Body of pancreas (tissue), 4 donors: Measurements from ENCODE around the gene HSD17B14. TPM values are rescaled to one million over a fixed set of nuclear protein-coding genes. Genes with fewer than 3 reads are reported as not detected.

Experiments used
- ATAC-seq: fragments of 150-250 bp; one replicate; pipeline ENCODE4 v1.9.1; 2016
- DNase-seq, 4 donors: peaks; one replicate each; pipeline ENCODE4 v3.0.0-alpha.2; 2019
- H3K27ac ChIP-seq, 4 donors: fragments of 200-600 bp; sonication (generic); 1 replicate in 3 of 4; 2 replicates in 1 of 4; pipeline versions ENCODE4 v1.5.1 to v1.6.1; 2016 to 2019; ENCODE audit warnings: mild to moderate bottlenecking in 1 of 4, mixed read lengths in 1 of 4, moderate library complexity in 1 of 4
- H3K27me3 ChIP-seq, 2 donors: fragments of 200-600 bp; sonication (generic); one replicate each; pipeline ENCODE4 v1.6.0; 2016; ENCODE audit warnings: mild to moderate bottlenecking in 1 of 2
- H3K36me3 ChIP-seq, 2 donors: fragments of 200-600 bp; sonication (generic); replicated peaks in 1 of 2; 2 replicates each; pipeline ENCODE4 v1.5.1; 2016; ENCODE audit warnings: low read depth in 2 of 2; ENCODE audit not compliant: insufficient read depth in 1 of 2
- H3K4me1 ChIP-seq: fragments of 200-600 bp; sonication (generic); one replicate; pipeline ENCODE4 v1.6.0; 2016
- H3K4me3 ChIP-seq, 2 donors: fragments of 200-600 bp; sonication (generic); 1 replicate in 1 of 2; 2 replicates in 1 of 2; pipeline ENCODE4 v1.5.1; 2016 to 2019
- H3K9me3 ChIP-seq, 3 donors: fragments of 200-600 bp; sonication (generic); 1 replicate in 2 of 3; 2 replicates in 1 of 3; pipeline ENCODE4 v1.5.1; 2016
- CTCF ChIP-seq, 7 experiments: fragments of 450-650 bp in 4 of 7; fragments of 200-600 bp in 3 of 7; sonication (generic) in 3 of 7; IDR thresholded peaks; one replicate each; pipeline ENCODE4 v1.5.1; 2016 to 2019; ENCODE audit warnings: antibody characterized with exemption in 7 of 7
- POLR2A ChIP-seq, 3 donors: fragments of 450-650 bp; IDR thresholded peaks; one replicate each; pipeline ENCODE4 v1.6.1; 2016; ENCODE audit warnings: antibody characterized with exemption in 3 of 3, mild to moderate bottlenecking in 2 of 3
- WGBS, 2 donors: methylation state at CpG; one replicate each; pipeline ENCODE4 v1.1.5; 2017; 5-methylcytosine and 5-hydroxymethylcytosine counted together
- intact Hi-C: fragments of 100-400 bp; cut with DNase I; formaldehyde crosslinking; loops from one replicate; pipeline ENCODE4 v1.15.1; 2023
- total RNA-seq, 2 donors: library from RNA; depleted of rRNA; stranded (reverse); fragments of >200 nt; gene quantifications; one replicate each; pipeline ENCODE4 v1.1.0, GENCODE V29; 2016

The HSD17B14 gene
- total RNA-seq, 2 donors from 2014 or later: 2.1 to 3.3 TPM

GRCh38 chr19:48819366-48819816 is 16.9 kb downstream of the HSD17B14 start:
- 2 to 4% methylated on average over 4 of the region's 4 CpGs for WGBS, 2 donors
- intact Hi-C loops: no loop called here
- TF ChIP-seq CTCF (IDR thresholded peaks at IDR 0.05): peak in 2 of 7 experiments; percentile 3 to 8
- no peak for TF ChIP-seq POLR2A (IDR thresholded peaks at IDR 0.05)

GRCh38 chr19:48818234-48818820 is 18.0 kb downstream of the HSD17B14 start:
- intact Hi-C loops: no loop called here
- Histone ChIP-seq H3K4me3 (no peak overlapping the region), H3K9me3 (no peaks in the 10 kb centered on the region), H3K27ac (peak overlapping the region; percentile 85 to 100 (median 95)), H3K4me1 (peaks cover 69% of the 10 kb centered on the region), H3K27me3 (no peaks in the 10 kb centered on the region), H3K36me3 (no peaks in the 10 kb centered on the region)
- ATAC-seq (peak; percentile 71), DNase-seq (peak; percentile 85 to 97 (median 90))
- 24 to 29% methylated on average over 7 to 9 of the region's 9 CpGs for WGBS, 2 donors
- TF ChIP-seq POLR2A (IDR thresholded peaks at IDR 0.05): no peak
- TF ChIP-seq CTCF (IDR thresholded peaks at IDR 0.05): no peak

More at GRCh38 chr19:48819366-48819816, 16.9 kb downstream of the HSD17B14 start:
- DNase-seq (peak; percentile 96 to 99 (median 98)), ATAC-seq (peak; percentile 83)
- Histone ChIP-seq H3K4me1 (peaks cover 58% of the 10 kb centered on the region), H3K4me3 (no peak overlapping the region), H3K9me3 (no peaks in the 10 kb centered on the region), H3K36me3 (no peaks in the 10 kb centered on the region), H3K27ac (peak overlapping the region; percentile 85 to 100 (median 95)), H3K27me3 (no peaks in the 10 kb centered on the region)

- Histone ChIP-seq H3K4me1 (peaks cover 76% of the 10 kb centered on the region), H3K9me3 (no peaks in the 10 kb centered on the region), H3K27me3 (no peaks in the 10 kb centered on the region), H3K4me3 (no peak overlapping the region), H3K36me3 (no peaks in the 10 kb centered on the region), H3K27ac (peak overlapping the region; percentile 2 to 100 (median 95))
- no peak for TF ChIP-seq POLR2A (IDR thresholded peaks at IDR 0.05)
- TF ChIP-seq CTCF (IDR thresholded peaks at IDR 0.05): no peak
- ATAC-seq (no peak), DNase-seq (no peak)
- intact Hi-C loops: no loop called here
- 56 to 57% methylated on average over 4 to 5 of the region's 5 CpGs for WGBS, 2 donors
These were observed 18.6 kb downstream of the HSD17B14 start for GRCh38 chr19:48817585-48818124.

- Histone ChIP-seq H3K4me3 (no peak overlapping the region), H3K36me3 (no peaks in the 10 kb centered on the region), H3K27ac (peak overlapping the region; percentile 72 to 100 (median 95)), H3K4me1 (peaks cover 83% of the 10 kb centered on the region), H3K9me3 (no peaks in the 10 kb centered on the region), H3K27me3 (no peaks in the 10 kb centered on the region)
- WGBS, 2 donors: 6 to 14% methylated on average over 14 of the region's 14 CpGs
- ATAC-seq: peak; percentile 37
- DNase-seq: peak; percentile 74 to 93 (median 82)
- intact Hi-C loops: no loop called here
- TF ChIP-seq POLR2A (IDR thresholded peaks at IDR 0.05) (peak in 2 of 3 donors; percentile 33 to 39), CTCF (IDR thresholded peaks at IDR 0.05) (peak in 5 of 7 experiments; percentile 15 to 87 (median 59))
These were observed 20.3 kb downstream of the HSD17B14 start for GRCh38 chr19:48815870-48816501.
